ENCODE measurements around the gene RASSF3. TPM values are rescaled to one million over a fixed set of nuclear protein-coding genes. Genes with fewer than 3 reads are reported as not detected.
A peak's percentile ranks its signal among the peaks of the same experiment; 100 is the strongest.

RASSF3 gene
- total and polyA plus RNA-seq, 2 of the 13 experiments (the other 11 are each of a cell fraction or from before 2014, with no cell fraction given): 15.5 to 16.0 TPM

DNA sequence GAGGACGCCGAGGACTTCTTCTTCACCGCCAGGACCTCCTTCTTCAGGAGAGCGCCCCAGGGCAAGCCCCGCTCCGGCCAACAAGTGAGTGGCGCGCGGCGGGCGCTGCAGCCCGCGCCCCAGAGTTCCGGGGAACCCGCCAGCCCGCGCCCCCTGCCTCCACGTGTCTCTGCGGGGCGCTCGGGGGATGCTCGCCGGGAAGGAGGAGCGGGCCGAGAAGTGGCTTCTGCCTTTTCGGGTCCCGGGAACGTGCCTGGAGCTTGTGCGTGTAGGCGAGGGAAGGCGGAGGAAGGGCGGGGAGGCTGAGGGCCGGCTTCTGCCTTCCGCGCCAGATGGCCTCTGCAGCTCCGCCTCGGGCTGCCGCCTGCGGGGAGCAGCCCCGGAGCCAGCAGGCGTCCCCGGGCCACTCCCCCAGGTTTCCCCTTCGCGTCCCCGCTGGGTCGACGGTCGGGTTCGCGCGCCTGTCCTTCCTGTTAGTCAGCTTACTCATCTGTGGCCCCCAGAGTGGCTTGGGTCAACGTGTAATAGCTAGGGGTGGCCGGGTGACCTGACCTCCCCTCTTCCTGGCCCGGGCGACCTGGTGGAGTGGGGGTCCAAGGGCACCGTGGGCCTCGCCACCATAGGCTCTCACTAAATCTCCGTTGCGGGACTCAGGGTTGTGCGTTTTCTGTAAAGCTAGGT, 505 bp downstream of the RASSF3 start (continued):
- TF ChIP-seq PAX8 (CRISPR knock-in tag; IDR thresholded peaks at IDR 0.05; ENCODE audit: borderline replicate concordance): no peak
- no peak for TF ChIP-seq RCOR2 (CRISPR knock-in tag; IDR thresholded peaks at IDR 0.05)
- TF ChIP-seq ZFP36L2 (CRISPR knock-in tag; IDR thresholded peaks at IDR 0.05): no peak
- TF ChIP-seq ZNF282 (IDR thresholded peaks at IDR 0.05; ENCODE audit: partially characterized antibody): no peak
- TF ChIP-seq GATAD2A (CRISPR knock-in tag; IDR thresholded peaks at IDR 0.05): no peak
- no peak for TF ChIP-seq ZHX1 (CRISPR knock-in tag; IDR thresholded peaks at IDR 0.05; ENCODE audit: low read depth)
- peak; percentile 60; the same call in 1 of the 2 replicates for TF ChIP-seq KDM2A (CRISPR knock-in tag; IDR thresholded peaks at IDR 0.05; ENCODE audit: borderline replicate concordance, low read depth)
- TF ChIP-seq ZNF850 (CRISPR knock-in tag; conservative IDR thresholded peaks at IDR 0.05): no peak
- no peak for TF ChIP-seq ZNF562 (CRISPR knock-in tag; IDR thresholded peaks at IDR 0.05; ENCODE audit: borderline replicate concordance)
- 0 out of 2 replicates have a peak, but pooled peaks have one; percentile 52 for TF ChIP-seq SNAI1 (CRISPR knock-in tag; IDR thresholded peaks at IDR 0.05; ENCODE audit: borderline replicate concordance)
- TF ChIP-seq ZZZ3 (CRISPR knock-in tag; IDR thresholded peaks at IDR 0.05; ENCODE audit: borderline replicate concordance): no peak; the same call in 1 of the 2 replicates
- TF ChIP-seq ZNF704 (CRISPR knock-in tag; IDR thresholded peaks at IDR 0.05; ENCODE audit: borderline replicate concordance): no peak
- no peak for TF ChIP-seq SPEN (CRISPR knock-in tag; IDR thresholded peaks at IDR 0.05; ENCODE audit: low read depth)
- TF ChIP-seq CCAR2 (optimal IDR thresholded peaks at IDR 0.05; ENCODE audit: low read depth, low read length): no peak
- no peak for TF ChIP-seq EEA1 (CRISPR knock-in tag; IDR thresholded peaks at IDR 0.05; ENCODE audit: borderline replicate concordance)
- TF ChIP-seq, protein P1, sequence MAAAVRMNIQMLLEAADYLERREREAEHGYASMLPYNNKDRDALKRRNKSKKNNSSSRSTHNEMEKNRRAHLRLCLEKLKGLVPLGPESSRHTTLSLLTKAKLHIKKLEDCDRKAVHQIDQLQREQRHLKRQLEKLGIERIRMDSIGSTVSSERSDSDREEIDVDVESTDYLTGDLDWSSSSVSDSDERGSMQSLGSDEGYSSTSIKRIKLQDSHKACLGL (CRISPR knock-in tag; IDR thresholded peaks at IDR 0.05): peak; percentile 89; the same call in 1 of the 2 replicates
- TF ChIP-seq ZNF782 (CRISPR knock-in tag; IDR thresholded peaks at IDR 0.05; ENCODE audit: borderline replicate concordance): no peak
- TF ChIP-seq PAXIP1 (CRISPR knock-in tag; conservative IDR thresholded peaks at IDR 0.05): 0 out of 2 replicates have a peak, but pooled peaks have one; percentile 25
- TF ChIP-seq SP140L (CRISPR knock-in tag; IDR thresholded peaks at IDR 0.05; ENCODE audit: borderline replicate concordance): no peak
- no peak for TF ChIP-seq KAT8 (CRISPR knock-in tag; IDR thresholded peaks at IDR 0.05)
- TF ChIP-seq SATB2 (CRISPR knock-in tag; IDR thresholded peaks at IDR 0.05): no peak
- TF ChIP-seq PAWR (CRISPR knock-in tag; IDR thresholded peaks at IDR 0.05; ENCODE audit: borderline replicate concordance): no peak
- no peak for TF ChIP-seq YEATS2 (CRISPR knock-in tag; IDR thresholded peaks at IDR 0.05; ENCODE audit: borderline replicate concordance)

Data from HepG2 (cell line).